HG03439 (cell line): ENCODE data around the gene CCDC192.

ENCODE experiments used
- ATAC-seq: cut with Tn5 transposase; IDR thresholded peaks from one replicate; pipeline ENCODE4 v1.9.1; 2021; ENCODE audit warnings: mild to moderate bottlenecking, moderate library complexity; ENCODE audit not compliant: unreplicated experiment

Gene CCDC192

GRCh38 chr5:127916885-127917573 is 213.8 kb downstream of the CCDC192 start:
- no peak for ATAC-seq

- ATAC-seq = no peak
These were observed 216.0 kb downstream of the CCDC192 start for GRCh38 chr5:127919006-127919796.

- ATAC-seq = no peak
These were observed 216.6 kb downstream of the CCDC192 start for GRCh38 chr5:127919818-127920217.

DNA sequence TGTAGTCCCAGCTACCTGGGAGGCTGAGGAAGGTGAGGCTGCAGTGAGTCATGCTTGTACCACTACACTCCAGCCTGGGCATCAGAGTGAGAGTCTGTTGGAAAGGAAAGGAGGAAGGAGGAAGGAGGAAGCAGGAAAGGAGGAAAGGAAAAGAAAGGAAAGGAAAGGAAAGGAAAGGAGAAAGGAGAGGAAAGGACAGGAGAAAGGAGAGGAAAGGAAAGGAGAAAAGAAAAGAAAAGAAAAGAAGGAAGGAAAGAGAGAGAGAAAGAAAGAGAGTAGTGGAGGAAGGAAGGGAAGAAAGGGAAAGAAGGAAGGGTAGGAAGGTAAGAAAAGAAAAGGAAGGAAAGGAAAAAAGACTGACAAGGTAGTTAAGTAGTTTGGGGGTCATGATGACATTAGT is 217.7 kb downstream of the CCDC192 start:
- ATAC-seq = no peak

DNA sequence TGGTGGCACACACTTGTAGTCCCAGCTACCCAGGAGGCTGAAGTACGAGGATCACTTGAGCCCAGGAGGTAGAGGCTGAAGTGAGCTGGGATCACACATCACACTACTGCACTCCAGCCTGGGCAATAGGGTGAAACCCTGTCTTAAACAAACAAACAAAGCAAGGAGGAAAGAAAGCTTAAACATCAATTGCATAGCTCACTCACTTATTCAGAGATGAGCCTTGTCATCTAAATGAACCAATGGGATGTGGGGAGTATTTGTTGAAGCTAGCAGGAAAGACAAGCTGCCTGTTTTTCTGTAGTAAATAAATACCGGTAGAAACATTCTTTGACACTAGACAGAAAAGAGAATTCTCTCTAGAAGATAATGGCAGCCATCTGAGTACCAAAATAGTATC is 219.4 kb downstream of the CCDC192 start:
- no peak for ATAC-seq

GRCh38 chr5:127923804-127924570 is 220.8 kb downstream of the CCDC192 start:
- ATAC-seq = no peak

- ATAC-seq = no peak
These were observed 221.4 kb downstream of the CCDC192 start for GRCh38 chr5:127924606-127925005.

- ATAC-seq = no peak
These were observed 222.7 kb downstream of the CCDC192 start for GRCh38 chr5:127925916-127926315.

GRCh38 chr5:127926974-127927373 is 223.8 kb downstream of the CCDC192 start:
- ATAC-seq = no peak

DNA sequence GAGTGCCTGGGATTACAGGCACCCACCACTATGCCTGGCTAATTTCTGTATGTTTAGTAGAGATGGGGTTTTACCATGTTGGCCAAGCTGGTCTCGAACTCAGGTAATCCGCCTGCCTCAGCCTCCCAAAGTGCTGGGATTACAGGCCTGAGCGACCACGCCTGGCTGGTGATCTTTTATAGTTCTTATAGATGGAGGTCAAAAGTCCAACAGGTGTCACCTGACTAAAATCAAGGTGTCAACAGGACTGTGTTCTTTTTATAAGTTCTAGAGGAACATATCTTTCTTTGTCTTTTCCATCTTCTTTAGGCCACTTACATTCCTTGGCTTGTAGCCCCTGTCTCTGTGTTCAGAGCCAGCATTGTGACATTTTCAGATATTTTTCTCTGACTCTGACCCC is 224.9 kb downstream of the CCDC192 start:
- ATAC-seq = no peak

DNA sequence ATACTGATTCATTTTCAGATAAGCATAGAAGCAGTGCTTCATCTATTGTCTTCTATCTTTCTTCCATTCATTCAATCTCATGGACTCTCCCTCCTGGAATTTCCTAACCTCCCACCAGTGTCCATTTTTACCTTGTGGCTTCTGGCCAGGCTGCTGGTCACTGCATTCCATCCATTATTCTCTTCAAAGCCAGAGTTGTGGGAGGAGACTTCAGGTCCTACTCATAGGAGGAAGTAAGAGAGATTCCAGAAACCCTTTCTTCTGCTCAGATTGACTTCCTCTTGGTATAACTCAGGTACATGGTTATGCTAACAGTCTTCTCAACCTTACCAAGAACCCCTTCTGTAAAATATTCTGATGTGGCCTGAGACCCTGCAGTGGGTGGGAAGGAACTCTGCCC is 227.1 kb downstream of the CCDC192 start:
- no peak for ATAC-seq

GRCh38 chr5:127931396-127931795 is 228.2 kb downstream of the CCDC192 start:
- no peak for ATAC-seq

GRCh38 chr5:127933348-127933747 is 230.2 kb downstream of the CCDC192 start:
- ATAC-seq = no peak

GRCh38 chr5:127934791-127935256 is 231.6 kb downstream of the CCDC192 start:
- no peak for ATAC-seq

GRCh38 chr5:127935398-127935797 is 232.2 kb downstream of the CCDC192 start:
- ATAC-seq = no peak

DNA sequence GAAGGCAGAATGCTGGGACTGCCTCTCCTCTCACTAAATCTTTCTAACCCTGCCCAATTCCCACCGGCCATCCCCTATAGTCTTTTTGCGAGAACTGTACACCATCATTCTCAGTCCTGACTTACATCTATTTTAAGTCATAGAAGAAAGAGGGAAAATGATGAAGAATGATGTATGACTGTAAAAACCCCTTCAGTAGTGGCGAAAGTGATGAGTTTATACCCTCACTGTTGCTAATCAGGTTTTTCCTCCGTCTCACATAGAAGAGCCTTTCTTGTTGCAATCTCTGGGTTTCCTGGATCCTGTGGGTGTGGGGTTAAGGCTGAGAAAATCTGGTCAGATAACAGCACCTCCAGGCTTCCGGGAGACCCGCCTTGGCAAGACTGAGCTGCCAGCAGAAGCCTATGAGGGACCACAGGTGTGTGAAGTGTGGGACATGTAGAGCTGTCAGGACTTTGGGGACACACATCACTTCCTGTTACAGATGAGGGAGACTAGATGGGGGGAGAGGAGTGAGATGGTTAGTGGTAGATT is 233.3 kb downstream of the CCDC192 start:
- ATAC-seq = no peak

DNA sequence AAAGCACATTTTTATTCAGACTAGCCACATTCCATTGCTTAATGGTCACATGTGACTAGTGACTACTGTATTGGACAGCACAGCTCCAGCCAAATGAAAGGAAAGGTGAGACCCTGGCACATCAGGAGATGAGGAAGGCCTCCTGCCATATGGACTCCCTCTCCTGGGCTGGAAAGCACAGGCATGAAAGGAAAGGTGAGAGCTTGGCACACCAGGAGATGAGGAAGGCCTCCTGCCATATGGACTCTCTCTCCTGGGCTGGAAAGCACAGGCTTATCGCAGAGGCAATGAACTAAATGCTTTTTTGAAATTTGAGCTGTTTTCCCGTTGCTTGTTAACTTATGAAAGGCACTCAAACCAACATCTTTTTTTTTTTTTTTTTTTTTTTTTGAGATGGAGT is 235.6 kb downstream of the CCDC192 start:
- no peak for ATAC-seq

GRCh38 chr5:127940854-127941253 is 237.7 kb downstream of the CCDC192 start:
- ATAC-seq = no peak

GRCh38 chr5:127941646-127942045 is 238.5 kb downstream of the CCDC192 start:
- ATAC-seq = no peak

DNA sequence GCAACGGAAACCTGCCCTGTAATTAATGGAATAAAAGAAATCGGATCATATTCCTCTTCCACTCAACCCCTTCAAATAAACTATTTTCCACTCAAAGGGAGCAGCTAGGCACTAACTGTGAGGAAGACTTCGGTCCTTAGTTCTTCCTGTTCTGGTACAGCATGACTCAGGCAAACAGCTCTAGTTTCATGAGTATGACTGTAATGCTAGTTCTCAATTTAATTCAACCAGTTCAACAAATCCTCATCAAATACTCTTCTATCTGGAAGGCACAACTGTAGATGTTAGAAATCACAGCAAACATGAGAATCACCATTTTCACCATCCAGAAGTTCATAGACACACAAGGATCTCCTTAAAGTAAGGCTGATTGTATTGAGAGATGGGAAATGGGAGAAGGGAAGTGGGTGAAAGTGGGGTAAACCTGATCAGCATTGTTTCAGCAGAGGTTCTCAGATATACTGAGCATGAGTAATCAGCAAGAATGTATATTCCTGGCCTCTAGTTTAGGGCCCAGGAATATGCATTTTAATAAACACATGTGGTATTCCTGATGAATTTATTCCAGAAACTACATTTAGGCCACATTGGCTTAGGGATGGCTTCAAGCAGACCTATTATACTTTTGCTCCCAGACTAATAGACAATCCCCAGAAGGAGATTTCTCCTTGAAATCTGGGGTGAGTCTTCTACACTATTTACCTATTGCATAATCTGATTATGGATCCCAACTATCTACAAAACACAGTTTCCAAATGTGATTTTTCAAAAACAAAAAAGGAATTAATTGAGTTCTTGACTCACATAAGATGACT is 239.3 kb downstream of the CCDC192 start:
- no peak for ATAC-seq

- ATAC-seq = peak; percentile 84
These were observed 239.8 kb downstream of the CCDC192 start for GRCh38 chr5:127943061-127943371.
